GM21717 (cell line): ENCODE measurements around the gene ATG7.

Experiments
- ATAC-seq: cut with Tn5 transposase; IDR thresholded peaks from one replicate; pipeline ENCODE4 v1.9.1; 2021; ENCODE audit warnings: mild to moderate bottlenecking, moderate library complexity; ENCODE audit not compliant: unreplicated experiment

ATG7 gene

DNA sequence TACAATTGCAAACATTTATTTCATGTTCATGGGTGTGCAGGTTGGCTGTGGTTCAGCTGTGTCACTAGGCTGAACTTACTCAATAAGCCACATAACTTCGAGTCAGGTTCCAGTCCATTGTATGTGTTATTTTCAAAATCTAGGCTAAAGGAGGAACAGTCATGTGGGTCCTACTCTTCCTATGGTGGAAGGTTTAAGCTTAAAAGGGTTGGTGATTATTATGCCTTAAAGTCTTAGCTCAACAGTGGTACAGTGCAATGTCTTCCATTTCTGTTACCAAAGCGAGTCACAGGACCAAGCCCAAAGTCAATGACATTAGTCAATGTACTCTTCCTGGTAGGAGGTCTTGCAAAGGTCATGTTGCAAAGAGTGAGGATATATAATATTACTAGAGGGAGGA, 78.2 kb downstream of the ATG7 start:
- no peak for ATAC-seq

DNA sequence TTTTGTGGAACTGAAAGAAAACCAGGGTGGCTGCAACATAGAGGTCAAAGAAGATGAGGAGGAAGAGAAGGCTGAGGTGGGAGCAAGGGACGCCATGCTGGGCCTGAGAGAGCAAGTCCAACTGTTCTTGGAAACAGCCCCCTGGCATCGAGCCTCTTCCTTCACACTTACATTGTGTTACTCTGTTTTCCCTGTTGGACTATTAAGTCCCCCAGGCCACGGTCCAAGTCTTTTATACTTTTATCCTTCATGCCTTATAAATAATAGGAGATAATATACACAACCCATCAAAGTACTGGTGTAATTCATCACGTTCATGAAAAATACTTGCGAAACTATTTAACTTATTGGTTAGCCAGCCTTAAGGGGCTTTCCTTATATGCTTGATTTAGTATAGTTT, 79.3 kb downstream of the ATG7 start:
- ATAC-seq = no peak

DNA sequence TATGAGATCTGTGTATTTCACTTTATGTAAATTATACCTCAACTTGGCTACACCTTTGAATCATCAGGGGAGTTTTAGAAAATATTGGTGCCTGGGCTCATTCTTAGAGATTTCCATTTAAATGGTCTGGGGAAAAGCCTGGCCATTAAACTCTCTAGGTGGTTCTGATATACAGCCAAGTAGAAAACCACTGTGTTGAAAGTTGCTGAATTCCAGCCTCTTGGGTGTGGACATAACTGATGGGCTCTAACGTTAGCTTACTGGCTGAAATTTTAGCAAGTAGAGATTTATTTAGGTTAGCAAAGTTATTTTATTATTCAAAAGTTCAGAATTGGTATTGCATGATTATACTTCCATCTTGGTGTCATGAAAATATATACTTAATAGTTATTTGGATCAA, 84.1 kb downstream of the ATG7 start:
- no peak for ATAC-seq

DNA sequence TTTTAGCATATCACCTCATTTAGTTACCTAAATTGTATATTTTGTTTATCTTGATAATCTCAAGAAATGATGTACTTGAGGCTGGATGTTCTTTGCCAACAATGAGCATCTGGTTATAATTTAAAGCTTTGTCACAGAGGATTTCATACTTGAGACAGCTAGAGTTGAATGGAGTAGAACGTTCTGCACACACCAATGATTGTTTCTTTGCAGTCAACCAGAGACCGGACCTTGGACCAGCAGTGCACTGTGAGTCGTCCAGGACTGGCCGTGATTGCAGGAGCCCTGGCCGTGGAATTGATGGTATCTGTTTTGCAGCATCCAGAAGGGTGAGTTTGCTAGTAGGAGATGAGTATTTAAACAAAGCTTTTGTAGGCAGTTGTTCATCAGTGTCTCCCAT, 90.4 kb downstream of the ATG7 start:
- no peak for ATAC-seq

DNA sequence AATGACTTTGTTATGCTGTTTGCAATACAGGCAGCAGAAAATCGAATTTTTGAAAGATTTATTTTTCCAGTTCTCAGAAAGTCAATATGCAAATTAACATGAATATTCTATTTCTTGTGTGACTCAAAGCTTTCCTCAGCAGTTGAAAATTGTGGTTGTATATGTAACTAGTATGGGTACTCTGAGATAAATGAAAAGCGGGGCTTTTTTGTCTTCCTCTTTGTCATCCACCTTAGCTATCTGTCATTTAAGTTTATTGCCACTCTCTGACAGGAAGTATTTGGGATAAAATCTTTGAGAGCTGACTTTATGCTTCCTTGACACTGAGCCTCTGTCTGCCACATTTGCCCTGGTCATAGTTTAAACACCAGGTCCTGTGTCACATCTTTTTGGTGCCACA, 91.5 kb downstream of the ATG7 start:
- ATAC-seq = no peak

DNA sequence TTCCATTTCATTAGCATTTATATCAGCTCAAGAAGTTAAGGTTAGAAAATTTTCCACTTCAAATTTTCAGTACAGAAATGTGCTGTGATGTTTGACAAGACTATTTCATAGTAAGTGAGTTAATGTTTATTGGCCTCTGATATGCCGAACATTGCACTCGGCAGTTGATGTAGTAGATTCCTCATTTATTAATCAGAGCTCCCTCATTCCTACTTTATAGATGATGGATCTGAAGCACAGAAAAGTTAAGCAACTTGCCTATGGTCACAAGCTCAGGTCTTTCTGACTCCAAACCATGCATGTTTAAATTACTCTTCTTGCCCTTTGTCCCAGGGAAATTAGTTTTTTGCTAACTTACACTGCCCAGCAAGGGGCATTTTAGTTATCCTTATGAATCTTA, 92.0 kb downstream of the ATG7 start:
- no peak for ATAC-seq

DNA sequence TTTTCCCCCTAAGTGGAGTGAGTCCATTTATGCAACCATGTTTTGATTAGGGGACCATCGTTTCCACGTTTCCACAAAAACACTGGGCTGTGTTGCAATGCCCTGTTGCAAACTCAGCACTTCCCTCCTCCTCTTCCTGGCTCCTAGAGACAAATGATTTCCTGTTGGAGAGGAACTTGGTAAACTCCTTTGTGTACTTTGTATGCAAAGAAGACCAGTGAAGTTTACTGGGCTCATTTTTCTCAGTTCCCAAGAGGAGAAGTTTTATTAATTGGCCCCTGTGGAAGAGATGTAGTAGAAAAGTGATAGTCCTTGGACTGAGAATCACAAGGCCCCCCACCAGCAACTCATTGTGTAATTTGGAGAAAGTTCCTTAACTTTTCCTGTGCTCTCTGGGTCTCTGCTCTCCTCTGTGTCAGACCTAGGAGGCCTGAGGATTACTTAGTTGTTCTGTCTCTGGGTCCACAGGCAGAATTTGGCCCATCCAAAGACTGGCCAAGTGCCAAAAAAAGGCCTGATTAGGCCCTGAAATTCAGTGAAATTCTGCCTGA, 95.0 kb downstream of the ATG7 start:
- no peak for ATAC-seq

DNA sequence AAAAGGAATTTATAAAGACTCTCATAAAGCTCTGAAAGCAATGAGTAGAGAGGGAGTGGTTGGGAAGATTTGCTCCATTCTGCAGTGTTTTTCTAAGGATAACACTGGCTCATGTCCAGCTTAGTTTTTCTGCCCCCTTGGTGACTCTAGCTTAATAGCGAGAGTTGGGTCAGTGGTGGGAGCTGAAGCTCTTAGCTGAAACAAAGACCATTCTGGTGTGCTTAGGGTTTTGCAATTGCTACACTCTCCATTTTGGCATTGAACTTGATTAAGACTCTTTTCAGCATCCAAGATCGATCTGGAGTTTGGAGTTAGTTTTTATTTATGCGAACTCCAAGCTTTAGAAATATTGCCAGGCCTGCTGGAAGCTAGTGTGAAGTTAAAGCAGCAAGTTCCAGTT, 98.0 kb downstream of the ATG7 start:
- no peak for ATAC-seq

DNA sequence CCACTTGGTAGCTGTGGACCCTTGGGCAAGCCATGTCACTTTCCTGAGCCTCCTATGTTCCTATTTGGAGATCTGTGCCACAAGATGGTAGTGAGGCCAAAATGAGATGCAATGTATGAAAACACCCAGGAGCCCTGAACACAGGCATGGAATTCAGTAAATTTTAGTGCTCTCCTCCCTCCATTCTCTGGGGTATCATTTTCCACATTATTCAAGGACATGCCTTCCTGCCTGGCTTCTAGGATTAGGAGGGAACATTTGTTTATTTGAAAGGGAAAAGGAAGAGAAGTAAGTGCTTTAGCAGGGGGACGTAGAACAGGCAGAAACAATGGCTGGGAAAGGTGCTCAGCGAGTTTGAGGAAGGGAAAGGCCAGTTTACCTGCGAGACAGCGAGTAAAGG, 98.8 kb downstream of the ATG7 start:
- no peak for ATAC-seq

DNA sequence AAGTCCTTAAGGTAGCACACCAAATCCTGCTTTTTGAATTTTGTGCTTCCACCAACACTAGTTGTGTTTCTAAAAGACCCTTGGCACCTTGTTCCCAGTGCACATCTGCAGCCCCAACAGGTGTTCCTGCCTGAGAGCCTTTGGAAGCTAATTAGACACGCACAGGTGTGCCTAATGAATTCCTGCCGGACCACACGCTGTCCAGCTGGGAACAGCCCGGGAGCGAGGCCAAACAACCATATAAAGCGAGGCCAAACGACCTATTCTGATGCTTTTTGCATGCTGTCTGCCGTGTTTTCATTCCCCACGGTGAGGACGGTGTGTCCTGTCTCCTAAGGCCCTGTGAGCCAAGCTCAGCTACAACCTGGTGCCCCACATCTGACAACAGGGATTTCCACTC, 99.5 kb downstream of the ATG7 start:
- ATAC-seq = no peak

DNA sequence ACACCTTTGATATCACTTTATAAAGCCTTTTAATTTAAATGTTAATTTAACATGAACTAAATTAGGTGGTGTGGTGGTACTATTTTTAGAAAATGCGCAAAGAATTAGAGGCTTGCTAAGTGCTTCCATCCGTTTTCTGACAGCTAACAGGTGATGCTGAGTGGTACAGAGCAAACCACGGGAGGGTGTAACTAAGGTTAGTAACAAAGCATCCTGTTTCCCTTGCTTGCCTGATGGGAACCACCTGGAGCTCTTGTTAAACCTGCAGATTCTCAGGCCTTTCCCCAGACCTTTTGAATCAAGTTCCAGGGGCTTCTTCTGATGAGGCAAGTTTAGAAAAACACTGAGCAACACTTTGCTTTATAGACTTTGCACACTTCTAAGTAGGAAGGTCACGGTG, 101.0 kb downstream of the ATG7 start:
- ATAC-seq = no peak

DNA sequence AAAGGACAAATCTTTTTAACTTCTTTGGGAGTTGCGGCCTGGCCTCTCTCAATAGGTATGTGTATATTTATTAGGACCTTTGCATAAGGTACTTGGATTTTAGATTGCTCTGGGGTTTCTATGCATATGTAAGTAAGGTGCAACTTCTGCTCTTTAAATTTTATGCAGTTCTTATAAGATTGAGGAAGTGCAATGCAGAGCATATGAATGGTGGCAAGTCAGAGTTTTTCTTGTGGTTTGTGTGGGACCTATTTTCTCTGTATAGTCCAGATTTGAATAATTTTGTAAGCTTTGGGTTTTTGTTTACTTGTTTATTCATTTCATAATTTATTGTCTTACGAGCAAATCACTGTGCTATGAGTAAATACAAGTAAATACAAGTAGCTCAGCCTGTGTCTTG, 101.5 kb downstream of the ATG7 start:
- no peak for ATAC-seq

DNA sequence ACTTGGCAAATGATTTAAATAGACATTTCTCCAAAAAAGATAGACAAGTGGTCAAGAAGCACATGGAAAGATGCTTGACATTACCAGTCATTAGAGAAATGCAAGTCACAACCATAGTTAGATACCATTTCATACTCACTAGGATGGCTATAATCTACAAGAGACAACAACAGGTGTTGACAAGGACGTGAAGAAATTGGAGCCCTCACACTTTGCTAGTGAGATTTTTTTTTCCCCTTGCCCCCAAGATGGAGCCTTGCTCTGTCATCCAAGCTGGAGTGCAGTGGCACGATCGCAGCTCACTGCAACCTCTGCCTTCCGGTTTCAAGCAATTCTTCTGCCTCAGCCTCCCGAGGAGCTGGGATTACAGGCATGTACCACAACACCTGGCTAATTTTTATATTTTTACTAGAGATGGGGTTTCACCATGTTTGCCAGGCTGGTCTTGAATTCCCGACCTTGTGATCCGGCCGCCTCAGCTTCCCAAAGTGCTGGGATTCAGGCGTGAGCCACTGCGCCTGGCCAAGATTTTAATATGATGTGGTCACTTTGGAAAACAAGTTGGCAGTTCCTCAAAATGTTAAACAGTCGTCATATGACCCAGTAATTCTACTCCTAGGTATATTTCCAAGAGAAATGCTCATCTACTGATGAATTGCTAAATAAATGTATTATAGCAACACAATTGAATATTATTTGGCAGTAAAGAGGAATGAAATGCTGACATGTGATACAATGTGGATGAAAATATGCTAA, 103.3 kb downstream of the ATG7 start:
- ATAC-seq = no peak

DNA sequence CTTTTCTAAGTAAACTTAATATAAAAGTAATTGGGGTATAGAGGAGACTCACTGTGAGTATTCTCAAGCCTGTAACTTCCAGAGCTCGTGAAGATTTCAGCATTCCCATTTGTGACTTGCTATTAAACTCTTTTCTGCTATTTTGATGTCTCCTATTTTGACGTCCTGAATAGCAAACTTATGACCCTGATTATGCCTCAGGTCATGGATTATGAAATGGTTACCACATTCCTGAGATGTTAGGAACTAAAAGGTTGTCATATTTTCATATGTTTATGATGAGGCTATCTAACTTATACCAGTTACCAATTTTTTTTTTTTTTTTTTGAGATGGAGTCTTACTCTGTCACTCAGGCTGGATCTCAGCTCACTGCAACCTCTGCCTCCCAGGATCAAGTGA, 105.5 kb downstream of the ATG7 start:
- no peak for ATAC-seq

DNA sequence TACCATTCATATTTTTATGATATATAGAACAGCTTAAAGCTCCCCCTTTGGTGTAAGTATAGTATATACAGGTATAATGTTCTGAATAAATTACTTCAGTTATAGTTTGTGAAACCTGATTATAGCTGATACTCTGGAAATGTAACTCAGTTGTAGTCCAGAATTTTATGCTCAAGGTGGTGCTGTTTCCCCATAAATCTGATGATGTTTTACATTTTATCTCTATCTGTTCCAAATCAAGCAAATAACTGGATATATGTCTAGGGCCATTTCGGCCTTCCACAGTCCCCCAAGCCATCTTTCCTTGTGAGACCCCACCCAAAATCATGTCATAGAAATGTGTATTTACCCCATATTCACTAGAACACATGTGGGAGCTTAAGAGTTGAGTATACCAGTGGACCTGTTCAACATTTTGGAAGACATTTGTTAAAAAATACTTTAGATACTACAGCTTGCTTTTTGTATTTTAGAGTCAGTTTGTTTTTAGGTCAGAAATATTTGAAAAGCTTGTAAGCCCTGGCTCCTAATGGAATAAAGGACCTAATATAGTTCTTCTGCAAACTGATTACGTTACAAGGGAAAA, 107.1 kb downstream of the ATG7 start:
- no peak for ATAC-seq

DNA sequence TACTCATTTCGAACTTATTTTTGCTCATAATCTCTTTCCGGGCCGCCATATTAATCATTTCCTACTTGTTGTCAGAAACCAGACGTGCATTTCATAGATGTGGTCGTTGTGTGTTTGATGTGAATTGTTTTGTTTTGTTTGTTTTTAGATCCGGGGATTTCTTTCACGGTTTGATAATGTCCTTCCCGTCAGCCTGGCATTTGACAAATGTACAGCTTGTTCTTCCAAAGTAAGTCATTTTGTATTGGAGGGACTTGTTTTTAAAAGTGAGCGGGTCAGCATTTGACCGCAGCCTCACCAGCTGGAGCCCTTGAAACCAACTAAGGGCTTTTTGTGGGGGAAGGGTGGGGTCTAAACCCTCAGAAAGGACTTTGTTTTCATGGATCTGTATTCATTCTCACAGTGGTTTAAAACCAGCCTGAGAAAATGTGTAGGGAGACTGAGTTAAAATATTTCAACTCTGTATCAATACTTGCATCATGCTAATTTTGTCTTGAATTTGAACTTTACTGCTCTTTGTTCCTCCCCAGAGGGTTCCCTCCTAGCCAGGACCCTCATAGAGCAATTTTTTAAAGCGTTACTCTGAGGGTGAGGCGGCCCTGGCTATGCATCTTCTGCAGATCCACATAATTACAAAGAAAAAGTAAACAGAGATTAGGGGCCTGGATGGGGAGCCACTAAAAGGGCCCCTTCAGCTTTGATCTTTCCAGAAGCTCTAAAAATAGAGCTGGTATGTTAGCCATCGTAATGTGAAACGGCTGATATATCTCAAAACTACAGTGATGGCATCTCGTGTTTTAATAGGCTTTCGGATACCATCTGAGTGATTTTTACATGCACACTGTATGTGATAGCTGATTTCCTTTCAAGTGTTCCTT, 107.9 kb downstream of the ATG7 start:
- ATAC-seq = no peak

DNA sequence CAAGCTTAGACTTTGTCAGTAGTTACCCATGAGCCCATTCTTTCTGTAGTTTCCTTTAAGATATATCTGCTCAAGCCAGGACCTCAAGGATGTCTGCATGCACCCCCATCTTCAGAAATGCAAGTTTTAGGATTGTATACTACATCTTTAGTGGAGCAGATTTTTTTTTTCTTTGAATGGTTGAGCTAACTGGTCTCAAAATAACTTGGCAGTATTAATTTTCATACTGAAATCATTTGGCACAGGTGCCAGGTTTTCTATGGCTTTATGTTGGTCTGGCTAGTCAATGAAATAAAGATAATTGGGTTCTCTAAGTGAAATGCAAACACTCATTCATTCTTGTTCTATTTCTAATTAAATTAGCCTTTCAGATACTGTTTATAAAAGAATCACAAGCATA, 108.9 kb downstream of the ATG7 start:
- ATAC-seq = no peak

DNA sequence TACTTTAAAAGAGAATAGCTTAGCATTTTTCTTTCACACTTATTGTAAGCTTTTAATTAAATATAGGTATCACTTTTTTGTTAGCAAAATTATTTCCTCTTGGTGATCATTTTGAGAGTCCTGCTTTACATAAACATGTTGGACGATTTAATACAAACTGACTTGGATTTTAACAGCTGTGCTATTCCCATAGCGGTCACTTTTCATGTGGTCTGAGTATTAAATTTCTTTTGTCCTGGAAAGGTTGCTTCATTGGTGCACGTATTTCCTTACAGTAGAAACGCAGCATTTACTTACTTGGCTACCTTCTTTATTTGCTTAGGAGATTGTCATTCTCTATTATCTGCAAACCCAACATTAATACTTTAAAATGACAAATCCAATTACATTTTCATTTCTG, 109.4 kb downstream of the ATG7 start:
- ATAC-seq = no peak

DNA sequence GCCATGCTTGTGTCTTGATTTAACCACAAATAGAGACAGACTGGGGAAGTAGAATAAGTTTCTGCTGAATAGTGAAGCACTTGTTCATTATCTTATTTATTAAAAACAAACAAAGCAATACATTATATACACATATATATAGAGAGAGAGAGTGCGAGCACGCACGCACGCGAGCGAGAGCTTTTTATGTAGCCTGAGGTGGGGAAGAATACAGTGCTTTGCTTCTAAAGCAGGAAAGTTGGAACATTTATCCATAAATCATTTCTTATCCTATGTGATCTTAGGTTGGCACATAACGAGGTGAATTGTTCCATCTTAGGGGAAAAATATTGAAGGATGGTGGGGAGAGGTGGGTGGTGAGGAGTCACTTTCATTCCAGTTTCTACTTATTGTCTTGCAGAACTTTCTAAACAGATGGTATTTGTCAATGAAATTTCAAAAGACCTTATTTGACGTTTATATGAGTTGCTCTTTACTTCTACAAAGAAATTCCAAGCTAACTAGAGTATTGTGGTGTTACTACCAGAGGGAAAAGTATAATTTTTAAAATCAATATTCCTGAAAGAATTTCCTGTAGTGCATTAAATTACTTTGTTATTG, 110.0 kb downstream of the ATG7 start:
- no peak for ATAC-seq

DNA sequence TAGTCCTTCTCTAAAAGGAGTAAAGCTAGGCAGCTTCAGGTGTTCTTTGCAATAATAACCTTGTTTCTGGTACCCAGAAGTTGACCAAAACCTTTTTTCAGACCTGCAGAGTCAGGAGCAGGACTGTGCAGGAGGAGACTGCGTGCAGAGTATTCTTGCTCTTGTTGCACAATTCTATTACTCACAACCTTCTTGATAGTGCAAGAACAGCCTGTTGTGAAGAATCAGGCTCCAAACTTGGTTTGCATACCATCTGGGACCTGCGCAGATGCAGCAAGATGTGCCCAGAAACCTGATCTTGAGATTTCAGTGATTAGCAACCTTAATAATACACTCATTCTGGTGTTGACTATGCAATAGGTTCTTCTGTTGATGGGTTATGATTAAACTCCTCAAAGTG, 111.9 kb downstream of the ATG7 start:
- ATAC-seq = no peak

DNA sequence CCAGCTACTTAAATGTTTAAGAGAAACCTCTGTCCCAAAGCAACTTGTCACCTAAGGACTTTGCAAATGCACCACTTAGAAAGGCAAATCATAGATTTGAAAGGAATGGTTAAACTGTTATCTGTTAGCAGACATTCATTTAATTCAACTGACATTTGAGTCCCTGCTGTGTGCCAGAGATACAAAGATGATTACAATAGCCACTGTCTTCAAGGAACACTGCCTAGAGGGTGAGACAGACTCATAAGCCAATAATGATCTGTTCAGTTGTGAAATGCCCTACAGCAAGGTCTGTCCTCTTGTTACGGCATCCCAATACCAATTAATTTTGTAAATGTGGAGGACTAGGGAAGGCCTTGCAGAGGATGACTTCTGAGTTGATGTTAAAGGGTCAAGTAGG, 113.1 kb downstream of the ATG7 start:
- no peak for ATAC-seq
